Measurements from ENCODE around the gene TIMM29.

- no peak for TF ChIP-seq CTCF (IDR thresholded peaks at IDR 0.05)
- TF ChIP-seq POLR2A (IDR thresholded peaks at IDR 0.05): no peak
- TF ChIP-seq POLR2AphosphoS5 (IDR thresholded peaks at IDR 0.05): no peak
- TF ChIP-seq EP300 (IDR thresholded peaks at IDR 0.05): no peak
Observed at GRCh38 chr19:10882108-10882457, 46.5 kb upstream of the TIMM29 start.

Measured in sigmoid colon (tissue), 4 donors.